Measurements from ENCODE around the gene HOXA7.

The HOXA7 gene

GRCh38 chr7:27146491-27147198 is 9.8 kb downstream of the HOXA7 start:
- Histone ChIP-seq H3K36me3 (ENCODE audit: control insufficient read depth, insufficient read depth, low read length) (peaks cover 12% of the 10 kb centered on the region), H3K4me1 (ENCODE audit: control insufficient read depth, insufficient read depth, low read length) (peaks cover 14% of the 10 kb centered on the region), H3K9ac (ENCODE audit: low read length) (peak overlapping the region; percentile 64), H3K27me3 (ENCODE audit: control insufficient read depth, insufficient read depth, low read length) (peaks cover under 1% of the 10 kb centered on the region), H3K27ac (ENCODE audit: low read depth, low read length) (peak overlapping the region; percentile 87), H3K4me3 (ENCODE audit: low read length) (peak overlapping the region; percentile 75)

- Histone ChIP-seq H3K4me1 (ENCODE audit: control insufficient read depth, insufficient read depth, low read length) (peaks cover 14% of the 10 kb centered on the region), H3K27ac (ENCODE audit: low read depth, low read length) (peak overlapping the region; percentile 52), H3K36me3 (ENCODE audit: control insufficient read depth, insufficient read depth, low read length) (peaks cover 12% of the 10 kb centered on the region), H3K9ac (ENCODE audit: low read length) (no peak overlapping the region), H3K4me3 (ENCODE audit: low read length) (peak overlapping the region; percentile 40), H3K27me3 (ENCODE audit: control insufficient read depth, insufficient read depth, low read length) (no peaks in the 10 kb centered on the region)
These were observed 10.5 kb downstream of the HOXA7 start for GRCh38 chr7:27145914-27146412.

- H3K27ac ChIP-seq (ENCODE audit: low read depth, low read length) = peak overlapping the region; percentile 52
- peaks cover 12% of the 10 kb centered on the region for H3K36me3 ChIP-seq (ENCODE audit: control insufficient read depth, insufficient read depth, low read length)
- no peak overlapping the region for H3K9ac ChIP-seq (ENCODE audit: low read length)
- H3K27me3 ChIP-seq (ENCODE audit: control insufficient read depth, insufficient read depth, low read length) = no peaks in the 10 kb centered on the region
- H3K4me1 ChIP-seq (ENCODE audit: control insufficient read depth, insufficient read depth, low read length) = peaks cover 14% of the 10 kb centered on the region
- H3K4me3 ChIP-seq (ENCODE audit: low read length) = peak overlapping the region; percentile 40
These were observed 11.1 kb downstream of the HOXA7 start for GRCh38 chr7:27145165-27145913.

DNA sequence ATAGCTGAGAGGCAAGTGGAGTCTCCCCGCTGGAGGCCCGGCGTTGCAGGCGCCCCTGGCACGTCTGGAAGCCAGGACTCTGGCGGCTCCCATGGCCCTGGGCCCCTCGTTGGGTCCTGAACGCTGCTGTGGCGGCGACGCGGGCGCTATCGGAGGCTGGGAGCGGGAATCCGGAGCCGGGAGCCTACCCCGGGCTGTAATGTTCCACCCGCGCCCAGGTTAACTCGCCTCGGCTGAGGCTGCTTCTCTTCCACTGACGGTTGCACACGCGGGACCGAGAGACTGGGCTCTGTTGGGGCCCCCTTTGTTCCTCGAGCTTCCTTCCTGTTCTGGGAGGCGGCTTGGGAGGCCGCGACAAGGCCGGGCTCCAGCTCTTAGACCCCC is 11.7 kb downstream of the HOXA7 start:
- peaks cover 14% of the 10 kb centered on the region for H3K4me1 ChIP-seq (ENCODE audit: control insufficient read depth, insufficient read depth, low read length)
- H3K4me3 ChIP-seq (ENCODE audit: low read length) = peak overlapping the region; percentile 33
- no peak overlapping the region for H3K9ac ChIP-seq (ENCODE audit: low read length)
- no peaks in the 10 kb centered on the region for H3K27me3 ChIP-seq (ENCODE audit: control insufficient read depth, insufficient read depth, low read length)
- peaks cover 12% of the 10 kb centered on the region for H3K36me3 ChIP-seq (ENCODE audit: control insufficient read depth, insufficient read depth, low read length)
- H3K27ac ChIP-seq (ENCODE audit: low read depth, low read length) = peak overlapping the region; percentile 52

DNA sequence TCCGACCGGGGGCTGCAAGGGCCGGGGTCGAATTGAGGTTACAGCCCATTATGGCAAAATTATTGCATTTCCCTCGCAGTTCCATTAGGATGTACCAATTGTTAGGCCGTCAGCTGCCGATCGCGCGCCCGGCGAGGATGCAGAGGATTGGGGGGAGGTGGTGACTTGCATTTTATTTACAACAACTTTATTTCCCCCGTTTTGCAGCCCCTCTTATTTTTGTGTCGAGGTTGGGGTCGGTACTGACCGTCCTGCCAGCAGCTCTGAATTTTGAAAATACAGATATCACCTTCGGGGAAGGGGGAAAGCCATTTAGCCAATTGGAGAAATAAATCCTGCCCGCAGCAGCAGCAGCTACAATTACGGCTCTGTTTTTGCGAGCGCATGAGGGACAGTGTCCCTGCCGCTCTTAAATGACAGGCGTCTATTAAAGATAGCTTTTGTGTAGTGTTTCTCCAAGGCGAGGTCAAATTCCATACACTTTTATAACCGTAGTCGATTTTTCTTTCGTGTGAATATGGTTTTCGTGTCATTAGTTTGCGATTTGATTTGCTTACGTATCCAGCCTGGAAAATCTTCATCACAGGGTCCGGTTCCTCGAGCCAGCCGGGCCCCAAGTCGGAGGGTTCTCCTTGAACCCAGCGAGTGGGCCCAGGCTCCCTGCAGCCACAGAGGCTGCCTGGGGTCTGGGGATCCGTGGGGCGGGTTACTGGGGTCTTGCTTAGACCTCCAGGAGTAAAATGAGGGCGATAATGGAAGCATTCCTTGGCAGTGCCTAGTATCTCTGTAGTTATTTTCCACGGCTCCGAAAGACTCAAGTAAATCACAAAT is 12.3 kb downstream of the HOXA7 start:
- Histone ChIP-seq H3K27ac (ENCODE audit: low read depth, low read length) (peak overlapping the region; percentile 52), H3K4me1 (ENCODE audit: control insufficient read depth, insufficient read depth, low read length) (peaks cover 14% of the 10 kb centered on the region), H3K36me3 (ENCODE audit: control insufficient read depth, insufficient read depth, low read length) (peaks cover 12% of the 10 kb centered on the region), H3K4me3 (ENCODE audit: low read length) (peak overlapping the region; percentile 83), H3K9ac (ENCODE audit: low read length) (peak overlapping the region; percentile 34), H3K27me3 (ENCODE audit: control insufficient read depth, insufficient read depth, low read length) (no peaks in the 10 kb centered on the region)

DNA sequence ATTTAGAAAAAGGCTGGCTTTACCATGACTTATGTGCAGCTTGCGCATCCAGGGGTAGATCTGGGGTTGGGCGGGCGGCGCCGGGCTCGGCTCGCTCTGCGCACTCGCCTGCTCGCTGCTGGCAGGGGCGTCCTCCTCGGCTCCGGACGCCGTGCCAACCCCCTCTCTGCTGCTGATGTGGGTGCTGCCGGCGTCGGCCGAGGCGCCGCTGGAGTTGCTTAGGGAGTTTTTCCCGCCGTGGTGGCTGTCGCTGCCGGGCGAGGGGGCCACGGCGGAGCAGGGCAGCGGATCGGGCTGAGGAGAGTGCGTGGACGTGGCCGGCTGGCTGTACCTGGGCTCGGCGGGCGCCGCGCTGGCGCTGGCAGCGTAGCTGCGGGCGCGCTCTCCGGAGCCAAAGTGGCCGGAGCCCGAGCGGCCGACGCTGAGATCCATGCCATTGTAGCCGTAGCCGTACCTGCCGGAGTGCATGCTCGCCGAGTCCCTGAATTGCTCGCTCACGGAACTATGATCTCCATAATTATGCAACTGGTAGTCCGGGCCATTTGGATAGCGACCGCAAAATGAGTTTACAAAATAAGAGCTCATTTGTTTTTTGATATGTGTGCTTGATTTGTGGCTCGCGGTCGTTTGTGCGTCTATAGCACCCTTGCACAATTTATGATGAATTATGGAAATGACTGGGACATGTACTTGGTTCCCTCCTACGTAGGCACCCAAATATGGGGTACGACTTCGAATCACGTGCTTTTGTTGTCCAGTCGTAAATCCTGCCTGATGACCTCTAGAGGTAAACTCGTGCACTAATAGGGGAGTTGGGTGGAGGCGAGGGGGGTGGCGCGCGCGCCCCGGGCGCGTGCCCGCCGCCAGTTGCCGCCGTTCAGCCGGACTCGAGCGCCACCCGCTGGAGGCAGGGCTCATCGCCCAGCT is 13.2 kb downstream of the HOXA7 start, which contains the start of gene HOXA5:
TSS of gene HOXA5 (minus strand) at position 659 of the 927 bp plus-strand sequence. CDS start at position 585, 74 bp downstream.
- Histone ChIP-seq H3K4me1 (ENCODE audit: control insufficient read depth, insufficient read depth, low read length) (peaks cover 11% of the 10 kb centered on the region), H3K27me3 (ENCODE audit: control insufficient read depth, insufficient read depth, low read length) (no peaks in the 10 kb centered on the region), H3K4me3 (ENCODE audit: low read length) (peak within 1 kb of the TSS; percentile 83), H3K36me3 (ENCODE audit: control insufficient read depth, insufficient read depth, low read length) (peaks cover 12% of the 10 kb centered on the region), H3K9ac (ENCODE audit: low read length) (peak within 1 kb of the TSS; percentile 70), H3K27ac (ENCODE audit: low read depth, low read length) (peak within 1 kb of the TSS; percentile 78)

GRCh38 chr7:27142580-27143022 is 13.9 kb downstream of the HOXA7 start:
- H3K4me1 ChIP-seq (ENCODE audit: control insufficient read depth, insufficient read depth, low read length) = peaks cover 10% of the 10 kb centered on the region
- H3K27me3 ChIP-seq (ENCODE audit: control insufficient read depth, insufficient read depth, low read length) = no peaks in the 10 kb centered on the region
- H3K27ac ChIP-seq (ENCODE audit: low read depth, low read length) = peak overlapping the region; percentile 78
- peak overlapping the region; percentile 83 for H3K4me3 ChIP-seq (ENCODE audit: low read length)
- peaks cover 12% of the 10 kb centered on the region for H3K36me3 ChIP-seq (ENCODE audit: control insufficient read depth, insufficient read depth, low read length)
- peak overlapping the region; percentile 70 for H3K9ac ChIP-seq (ENCODE audit: low read length)

DNA sequence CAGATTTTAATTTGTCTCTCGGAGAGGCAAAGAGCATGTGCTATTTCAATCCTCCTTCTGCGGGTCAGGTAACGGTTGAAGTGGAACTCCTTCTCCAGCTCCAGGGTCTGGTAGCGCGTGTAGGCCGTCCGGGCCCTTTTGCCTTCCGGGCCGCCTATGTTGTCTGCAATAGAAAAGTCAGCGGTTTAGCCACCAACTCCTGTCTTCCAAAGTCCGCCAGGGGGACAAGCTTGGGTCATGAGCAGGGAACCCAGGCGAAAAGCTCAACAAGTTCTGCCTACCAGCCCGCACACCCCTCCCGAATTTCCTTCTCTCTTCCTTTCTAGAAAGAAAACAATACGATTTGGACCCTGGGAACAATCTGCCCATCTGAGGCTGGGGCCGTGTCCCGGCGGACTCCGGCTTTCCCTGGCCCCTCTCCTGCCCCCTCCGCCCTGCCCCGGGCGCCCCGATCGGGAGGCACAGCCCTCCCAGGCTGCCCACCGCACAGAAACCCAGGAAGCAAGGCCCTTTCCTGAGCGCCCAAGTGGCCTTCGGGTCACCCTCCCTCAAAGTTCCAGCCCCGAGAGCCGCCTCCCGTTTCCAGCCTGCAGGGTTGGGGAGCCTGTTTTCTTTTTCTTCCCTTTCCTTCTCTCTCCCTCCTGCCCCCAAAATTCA is 14.4 kb downstream of the HOXA7 start:
- H3K4me3 ChIP-seq (ENCODE audit: low read length) = peak overlapping the region; percentile 83
- no peaks in the 10 kb centered on the region for H3K27me3 ChIP-seq (ENCODE audit: control insufficient read depth, insufficient read depth, low read length)
- peaks cover 11% of the 10 kb centered on the region for H3K4me1 ChIP-seq (ENCODE audit: control insufficient read depth, insufficient read depth, low read length)
- peaks cover 12% of the 10 kb centered on the region for H3K36me3 ChIP-seq (ENCODE audit: control insufficient read depth, insufficient read depth, low read length)
- H3K27ac ChIP-seq (ENCODE audit: low read depth, low read length) = peak overlapping the region; percentile 78
- peak overlapping the region; percentile 70 for H3K9ac ChIP-seq (ENCODE audit: low read length)

DNA sequence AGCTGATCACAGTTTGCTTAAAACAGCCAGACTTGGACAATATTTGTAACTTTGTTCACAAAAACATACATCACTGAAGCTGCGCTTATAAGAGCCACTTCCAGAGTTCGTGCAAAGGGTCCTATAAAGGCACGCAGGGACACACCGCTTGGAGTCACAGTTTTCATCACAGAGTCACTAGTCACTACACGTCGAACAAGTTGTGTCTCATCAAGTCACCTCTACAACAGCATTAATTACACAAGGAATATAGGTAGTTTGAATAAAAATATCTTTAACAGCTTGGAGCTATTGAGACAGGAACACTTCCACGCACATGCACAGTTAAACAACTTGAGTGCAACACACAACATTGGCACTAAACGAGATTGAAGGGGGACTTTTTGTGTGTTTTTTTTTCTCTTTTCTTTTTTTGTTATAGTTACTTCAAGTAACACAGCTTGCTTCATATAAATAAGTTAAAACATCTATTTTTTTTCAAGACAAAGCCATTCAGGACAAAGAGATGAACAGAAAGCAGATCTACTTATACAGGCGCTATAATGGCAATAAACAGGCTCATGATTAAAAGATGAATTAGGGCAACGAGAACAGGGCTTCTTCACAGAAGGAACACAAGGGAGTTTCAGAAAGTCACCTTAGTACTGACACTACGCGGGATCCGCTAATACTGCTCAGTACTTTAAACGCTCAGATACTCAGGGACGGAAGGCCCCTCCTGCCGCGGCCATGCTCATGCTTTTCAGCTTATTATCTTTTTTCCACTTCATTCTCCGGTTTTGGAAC is 15.1 kb downstream of the HOXA7 start:
- Histone ChIP-seq H3K9ac (ENCODE audit: low read length) (no peak overlapping the region), H3K27me3 (ENCODE audit: control insufficient read depth, insufficient read depth, low read length) (no peaks in the 10 kb centered on the region), H3K27ac (ENCODE audit: low read depth, low read length) (peak overlapping the region; percentile 78), H3K4me3 (ENCODE audit: low read length) (peak overlapping the region; percentile 83), H3K4me1 (ENCODE audit: control insufficient read depth, insufficient read depth, low read length) (peaks cover 13% of the 10 kb centered on the region), H3K36me3 (ENCODE audit: control insufficient read depth, insufficient read depth, low read length) (peaks cover 12% of the 10 kb centered on the region)

DNA sequence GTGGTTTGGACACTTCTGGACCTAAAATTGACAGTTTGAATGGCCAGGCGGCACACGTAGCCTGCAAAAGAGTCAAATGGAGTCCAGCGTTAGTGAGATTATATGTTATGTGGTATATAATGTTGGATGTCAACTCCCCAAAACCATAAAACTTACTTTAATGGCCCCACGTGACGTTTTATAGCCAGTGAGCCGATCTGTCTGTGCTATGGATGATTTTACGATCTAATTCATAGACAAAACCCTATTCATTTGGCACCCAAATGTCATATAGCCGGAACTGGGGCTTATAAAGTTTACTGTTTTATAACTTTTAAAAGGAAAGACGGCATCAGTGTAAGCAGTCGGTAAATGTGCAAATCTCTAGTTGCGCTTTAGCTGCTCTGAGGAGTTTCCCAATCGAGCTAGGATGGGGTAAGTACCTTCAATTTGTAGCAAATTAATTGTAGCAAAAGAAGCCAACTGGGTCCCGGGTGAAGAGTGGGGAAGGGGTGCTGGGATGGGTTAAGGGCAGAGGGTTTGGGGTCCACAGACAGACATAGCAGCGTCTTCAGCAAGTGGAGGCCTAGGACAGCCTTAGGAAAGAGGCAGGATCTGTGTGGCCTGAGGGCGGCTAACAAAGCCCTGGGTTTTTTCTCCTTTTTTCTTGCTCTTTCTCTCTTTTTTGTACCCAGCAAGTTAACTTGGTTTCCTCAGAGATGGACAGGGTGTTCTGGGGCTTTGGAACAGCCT is 16.2 kb downstream of the HOXA7 start:
- Histone ChIP-seq H3K4me1 (ENCODE audit: control insufficient read depth, insufficient read depth, low read length) (peaks cover 19% of the 10 kb centered on the region), H3K9ac (ENCODE audit: low read length) (no peak overlapping the region), H3K4me3 (ENCODE audit: low read length) (peak overlapping the region; percentile 61), H3K27me3 (ENCODE audit: control insufficient read depth, insufficient read depth, low read length) (no peaks in the 10 kb centered on the region), H3K36me3 (ENCODE audit: control insufficient read depth, insufficient read depth, low read length) (peaks cover 8% of the 10 kb centered on the region), H3K27ac (ENCODE audit: low read depth, low read length) (peak overlapping the region; percentile 73)
